Measurements from ENCODE around the gene TMUB2. TPM values are rescaled to one million over a fixed set of nuclear protein-coding genes. Genes with fewer than 3 reads are reported as not detected.

TMUB2 gene
- total and polyA plus RNA-seq, 7 donors = 14.1 to 44.4 (median 20.9) TPM

GRCh38 chr17:44212507-44213402 lies 26.0 kb downstream of the TMUB2 start:
- Histone ChIP-seq H3K4me3 (no peak overlapping the region), H3K27ac (no peak overlapping the region), H3K36me3 (ENCODE audit: insufficient read depth in 1 of 2, low read depth in 1 of 2) (peaks cover 9 to 83% of the 10 kb centered on the region in 2 donors), H3K4me1 (peaks cover 35% of the 10 kb centered on the region), H3K9me3 (no peaks in the 10 kb centered on the region), H3K27me3 (ENCODE audit: insufficient read depth in 3 of 3, low read length in 2 of 3) (no peaks in the 10 kb centered on the region)
- ATAC-seq (no peak), DNase-seq (peak in 1 of 2 donors; percentile 48)
- WGBS, 3 donors = 46 to 65% (median 52%) methylated on average over 25 to 31 of the region's 31 CpGs
- no peak for TF ChIP-seq CTCF (IDR thresholded peaks at IDR 0.05)
- intact Hi-C loops (cut with DNase I) = loop anchor here in 1 of 2 donors (5.0 kb wide), 2 partner anchors 115 to 135 kb away; partner anchors contain the start of gene GRN

- intact Hi-C loops (cut with DNase I) = loop anchor here in 1 of 2 donors (5.0 kb wide), 2 partner anchors 114 to 134 kb away; partner anchors contain the start of gene GRN
Measured at GRCh38 chr17:44213403-44214229, 26.8 kb downstream of the TMUB2 start.

GRCh38 chr17:44214230-44214494 lies 27.4 kb downstream of the TMUB2 start:
- peaks cover 8 to 68% of the 10 kb centered on the region in 2 donors for H3K36me3 ChIP-seq (ENCODE audit: insufficient read depth in 1 of 2, low read depth in 1 of 2)
- no peak overlapping the region for H3K4me3 ChIP-seq
- H3K4me1 ChIP-seq = peaks cover 40% of the 10 kb centered on the region
- intact Hi-C loops (cut with DNase I) = loop anchor here in 1 of 2 donors (5.0 kb wide), 2 partner anchors 113 to 133 kb away; partner anchors contain the start of gene GRN
- H3K9me3 ChIP-seq = no peaks in the 10 kb centered on the region
- WGBS, 3 donors = 94 to 100% (median 98%) methylated on average over 1 of the region's 1 CpG
- DNase-seq (no peak), ATAC-seq (no peak)
- no peaks in the 10 kb centered on the region for H3K27me3 ChIP-seq (ENCODE audit: insufficient read depth in 3 of 3, low read length in 2 of 3)
- no peak for TF ChIP-seq CTCF (IDR thresholded peaks at IDR 0.05)
- H3K27ac ChIP-seq = peak overlapping the region; percentile 16

More at GRCh38 chr17:44213403-44214229, 26.8 kb downstream of the TMUB2 start:
- H3K4me3 ChIP-seq = no peak overlapping the region
- peaks cover 40% of the 10 kb centered on the region for H3K4me1 ChIP-seq
- H3K27me3 ChIP-seq (ENCODE audit: insufficient read depth in 3 of 3, low read length in 2 of 3) = no peaks in the 10 kb centered on the region
- 66 to 75% (median 67%) methylated on average over 15 of the region's 15 CpGs for WGBS, 3 donors
- ATAC-seq (no peak), DNase-seq (peak in 1 of 2 donors; percentile 57)
- peaks cover 9 to 74% of the 10 kb centered on the region in 2 donors for H3K36me3 ChIP-seq (ENCODE audit: insufficient read depth in 1 of 2, low read depth in 1 of 2)
- TF ChIP-seq CTCF (IDR thresholded peaks at IDR 0.05) = no peak
- H3K9me3 ChIP-seq = no peaks in the 10 kb centered on the region
- peak overlapping the region; percentile 16 for H3K27ac ChIP-seq

- Histone ChIP-seq H3K9me3 (no peaks in the 10 kb centered on the region), H3K4me3 (no peak overlapping the region), H3K27me3 (ENCODE audit: insufficient read depth in 3 of 3, low read length in 2 of 3) (no peaks in the 10 kb centered on the region), H3K36me3 (ENCODE audit: insufficient read depth in 1 of 2, low read depth in 1 of 2) (peaks cover 4 to 61% of the 10 kb centered on the region in 2 donors), H3K4me1 (peaks cover 38% of the 10 kb centered on the region), H3K27ac (peak overlapping the region; percentile 16)
- no peak for TF ChIP-seq CTCF (IDR thresholded peaks at IDR 0.05)
- DNase-seq (peak in 1 of 2 donors; percentile 19), ATAC-seq (no peak)
- intact Hi-C loops (cut with DNase I) = loop anchor here in 1 of 2 donors (5.0 kb wide), 2 partner anchors 112 to 132 kb away; partner anchors contain the start of gene GRN
- WGBS, 3 donors = 92 to 96% (median 93%) methylated on average over 6 of the region's 6 CpGs
Measured at GRCh38 chr17:44214896-44215295, 28.1 kb downstream of the TMUB2 start.
